NCI-H345 treated with DMSO at 0.1 percent for 48 hours (cell line): Measurements from ENCODE around the gene DAAM2.
A peak's percentile ranks its signal among the peaks of the same experiment; 100 is the strongest.

Source experiments
- DNase-seq: peaks from one replicate; lab custom pipeline; 2025; ENCODE audit not compliant: unreplicated experiment; lab: John Stamatoyannopoulos, UW

Gene DAAM2

GRCh38 chr6:39787322-39787721 lies 4.9 kb upstream of the DAAM2 start:
- DNase-seq, result no peak

- DNase-seq, result no peak
Measured at GRCh38 chr6:39790772-39791171, 1.4 kb upstream of the DAAM2 start.

GRCh38 chr6:39791311-39791710 lies 865 bp upstream of the DAAM2 start:
- no peak for DNase-seq

GRCh38 chr6:39792540-39793450 lies 619 bp downstream of the DAAM2 start:
- no peak for DNase-seq

- no peak for DNase-seq
Measured at GRCh38 chr6:39793516-39793915, 1.3 kb downstream of the DAAM2 start.

- no peak for DNase-seq
Measured at GRCh38 chr6:39794231-39794630, 2.1 kb downstream of the DAAM2 start.

GRCh38 chr6:39797751-39798150 lies 5.6 kb downstream of the DAAM2 start:
- DNase-seq, result no peak

GRCh38 chr6:39800034-39801032 lies 8.2 kb downstream of the DAAM2 start:
- DNase-seq, result no peak

GRCh38 chr6:39801456-39802251 lies 9.5 kb downstream of the DAAM2 start:
- DNase-seq, result peak; percentile 59

- DNase-seq, result no peak
Measured at GRCh38 chr6:39803872-39804271, 11.7 kb downstream of the DAAM2 start.

- DNase-seq, result no peak
Measured at GRCh38 chr6:39804466-39805065, 12.4 kb downstream of the DAAM2 start.

GRCh38 chr6:39806278-39806677 lies 14.1 kb downstream of the DAAM2 start:
- no peak for DNase-seq

GRCh38 chr6:39808346-39808745 lies 16.2 kb downstream of the DAAM2 start:
- no peak for DNase-seq

- no peak for DNase-seq
Measured at GRCh38 chr6:39808964-39809363, 16.8 kb downstream of the DAAM2 start.

GRCh38 chr6:39811835-39812345 lies 19.7 kb downstream of the DAAM2 start:
- no peak for DNase-seq

GRCh38 chr6:39812496-39812852 lies 20.3 kb downstream of the DAAM2 start:
- DNase-seq, result no peak

- DNase-seq, result no peak
Measured at GRCh38 chr6:39812853-39813533, 20.8 kb downstream of the DAAM2 start.

- no peak for DNase-seq
Measured at GRCh38 chr6:39814236-39814635, 22.1 kb downstream of the DAAM2 start.

- DNase-seq, result no peak
Measured at GRCh38 chr6:39815356-39815755, 23.2 kb downstream of the DAAM2 start.

GRCh38 chr6:39816747-39817146 lies 24.6 kb downstream of the DAAM2 start:
- no peak for DNase-seq
